Effector memory CD4-positive, alpha-beta T cell (primary cell): ENCODE measurements around the gene CD248.

ENCODE experiments used
- DNase-seq, 3 donors: peaks; one replicate each; pipeline ENCODE4 v3.0.0-alpha.2; 2020
- H3K27ac ChIP-seq: 2 replicates; pipeline ENCODE4 v1.7.0; 2013; ENCODE audit warnings: mild to moderate bottlenecking, low read length, moderate library complexity; ENCODE audit not compliant: insufficient read depth, poor library complexity, severe bottlenecking
- H3K27me3 ChIP-seq: replicated peaks from 2 replicates; pipeline ENCODE4 v1.7.0; 2013; ENCODE audit warnings: mild to moderate bottlenecking, low read length; ENCODE audit not compliant: insufficient read depth, control insufficient read depth, poor library complexity, severe bottlenecking
- H3K36me3 ChIP-seq: 2 replicates; pipeline ENCODE4 v1.7.0; 2013; ENCODE audit warnings: mild to moderate bottlenecking, low read length, moderate library complexity; ENCODE audit not compliant: control insufficient read depth, insufficient read depth
- H3K4me1 ChIP-seq: 2 replicates; pipeline ENCODE4 v1.7.0; 2013; ENCODE audit warnings: low read length, mild to moderate bottlenecking; ENCODE audit not compliant: control insufficient read depth, insufficient read depth, poor library complexity, severe bottlenecking
- H3K4me3 ChIP-seq: 2 replicates; pipeline ENCODE4 v1.7.0; 2013; ENCODE audit warnings: low read length, low read depth, mild to moderate bottlenecking; ENCODE audit not compliant: insufficient read depth, poor library complexity, severe bottlenecking
- H3K9me3 ChIP-seq: 2 replicates; pipeline ENCODE4 v1.7.0; 2013; ENCODE audit warnings: mild to moderate bottlenecking, low read length, moderate library complexity; ENCODE audit not compliant: control insufficient read depth

Gene CD248

GRCh38 chr11:66318600-66318970, 1.7 kb upstream of the CD248 start:
- DNase-seq, result no peak
- H3K36me3 ChIP-seq, result no peaks in the 10 kb centered on the region
- H3K4me3 ChIP-seq, result no peak overlapping the region
- no peaks in the 10 kb centered on the region for H3K27me3 ChIP-seq
- H3K4me1 ChIP-seq, result peaks cover 20% of the 10 kb centered on the region
- no peaks in the 10 kb centered on the region for H3K9me3 ChIP-seq
- peak overlapping the region; percentile 67 for H3K27ac ChIP-seq

GRCh38 chr11:66317723-66318599, 1.1 kb upstream of the CD248 start:
- Histone ChIP-seq H3K27ac (peak overlapping the region; percentile 67), H3K36me3 (no peaks in the 10 kb centered on the region), H3K4me3 (no peak overlapping the region), H3K4me1 (peaks cover 25% of the 10 kb centered on the region), H3K27me3 (no peaks in the 10 kb centered on the region), H3K9me3 (no peaks in the 10 kb centered on the region)
- DNase-seq, result peak in 1 of 3 donors; percentile 10

- H3K4me1 ChIP-seq, result peaks cover 27% of the 10 kb centered on the region
- H3K27ac ChIP-seq, result peak overlapping the region; percentile 67
- H3K36me3 ChIP-seq, result no peaks in the 10 kb centered on the region
- no peaks in the 10 kb centered on the region for H3K27me3 ChIP-seq
- DNase-seq, result no peak
- no peak overlapping the region for H3K4me3 ChIP-seq
- no peaks in the 10 kb centered on the region for H3K9me3 ChIP-seq
These were observed 478 bp upstream of the CD248 start for GRCh38 chr11:66317322-66317722.

GRCh38 chr11:66315921-66316811, 678 bp downstream of the CD248 start:
- DNase-seq, result no peak
- Histone ChIP-seq H3K4me3 (no peak overlapping the region), H3K27me3 (no peaks in the 10 kb centered on the region), H3K27ac (no peak overlapping the region), H3K9me3 (no peaks in the 10 kb centered on the region), H3K36me3 (no peaks in the 10 kb centered on the region), H3K4me1 (peaks cover 32% of the 10 kb centered on the region)

- Histone ChIP-seq H3K27me3 (no peaks in the 10 kb centered on the region), H3K4me3 (no peak overlapping the region), H3K4me1 (peaks cover 32% of the 10 kb centered on the region)
These were observed 1.4 kb downstream of the CD248 start for GRCh38 chr11:66315498-66315885.

GRCh38 chr11:66314561-66315497, 2.0 kb downstream of the CD248 start:
- Histone ChIP-seq H3K4me1 (peaks cover 32% of the 10 kb centered on the region), H3K27me3 (no peaks in the 10 kb centered on the region), H3K27ac (no peak overlapping the region), H3K4me3 (no peak overlapping the region), H3K9me3 (no peaks in the 10 kb centered on the region), H3K36me3 (no peaks in the 10 kb centered on the region)
- DNase-seq, result no peak

More at GRCh38 chr11:66315498-66315885, 1.4 kb downstream of the CD248 start:
- no peak overlapping the region for H3K27ac ChIP-seq
- H3K9me3 ChIP-seq, result no peaks in the 10 kb centered on the region
- H3K36me3 ChIP-seq, result no peaks in the 10 kb centered on the region
- DNase-seq, result no peak

- no peak overlapping the region for H3K27ac ChIP-seq
These were observed 2.7 kb downstream of the CD248 start for GRCh38 chr11:66314186-66314501.

GRCh38 chr11:66313321-66314185, 3.3 kb downstream of the CD248 start:
- Histone ChIP-seq H3K27me3 (no peaks in the 10 kb centered on the region), H3K4me3 (peak overlapping the region; percentile 53), H3K9me3 (no peaks in the 10 kb centered on the region), H3K27ac (peak overlapping the region; percentile 72), H3K36me3 (no peaks in the 10 kb centered on the region), H3K4me1 (peaks cover 26% of the 10 kb centered on the region)
- no peak for DNase-seq

More at GRCh38 chr11:66314186-66314501, 2.7 kb downstream of the CD248 start:
- Histone ChIP-seq H3K9me3 (no peaks in the 10 kb centered on the region), H3K36me3 (no peaks in the 10 kb centered on the region), H3K4me3 (no peak overlapping the region), H3K27me3 (no peaks in the 10 kb centered on the region), H3K4me1 (peaks cover 32% of the 10 kb centered on the region)
- DNase-seq, result no peak
